HepG2 (cell line): ENCODE results near the gene KDELR3. TPM values are rescaled to one million over a fixed set of nuclear protein-coding genes. Genes with fewer than 3 reads are reported as not detected.

Experiments
- ATAC-seq: fragments of 200-7000 bp; cut with Tn5 transposase; 3 replicates; pipeline ENCODE4 v1.9.1; 2020; ENCODE audit warnings: mild to moderate bottlenecking, moderate library complexity
- BruUV-seq: library from RNA; stranded (reverse); fragments of 400-500 nt; replicated peaks from 2 replicates; lab custom pipeline; 2021; lab: Mats Ljungman, UMichigan
- CTCF ChIA-PET: fragments of 300-600 bp; formaldehyde crosslinking; extraction: SDS; loops from one replicate; lab custom pipeline; 2021; ENCODE audit warnings: low total read pairs, inconsistent platforms, low intra/inter-chr PET ratio; lab: Yijun Ruan, JAX
- POLR2A ChIA-PET: fragments of 350-600 bp; sonication (Branson Sonifier 250); formaldehyde crosslinking; loops from one replicate; lab custom pipeline; 2020; ENCODE audit warnings: antibody characterized with exemption, inconsistent platforms; lab: Yijun Ruan, JAX
- DNase-seq: peaks from one replicate; pipeline ENCODE4 v3.0.0-alpha.2; 2015; ENCODE audit warnings: low spot score
- FAIRE-seq: peaks from 3 replicates; lab custom pipeline; 2011; peaks lifted over from hg19 to GRCh38; lab: Jason Lieb, UNC
- H2AFZ ChIP-seq: one replicate; pipeline ENCODE4 v1.6.1; 2011; ENCODE audit warnings: low read length, inconsistent platforms
- H3K27ac ChIP-seq: fragments of 300-600 bp; 3 replicates; pipeline ENCODE4 v1.8.0; 2011; ENCODE audit warnings: mixed run types, mild to moderate bottlenecking, mixed read lengths, low read length, inconsistent platforms; ENCODE audit not compliant: insufficient read depth; ENCODE audit errors: extremely low read length
- H3K27me3 ChIP-seq, 2 experiments: fragments of 200-600 bp in 1 of 2; 2 replicates in 1 of 2; 3 replicates in 1 of 2; pipeline versions ENCODE4 v1.6.0 to v1.8.0; 2011; ENCODE audit warnings: low read length in 2 of 2, mild to moderate bottlenecking in 2 of 2, moderate library complexity in 2 of 2, inconsistent platforms in 1 of 2; ENCODE audit not compliant: insufficient read depth in 2 of 2, control insufficient read depth in 1 of 2
- H3K36me3 ChIP-seq, 2 experiments: fragments of 200-600 bp in 1 of 2; replicated peaks in 1 of 2; 2 replicates in 1 of 2; 3 replicates in 1 of 2; pipeline versions ENCODE4 v1.5.1 to v1.8.0; 2011; ENCODE audit warnings: low read length in 2 of 2, inconsistent platforms in 1 of 2; ENCODE audit not compliant: insufficient read depth in 2 of 2, control insufficient read depth in 1 of 2
- H3K4me1 ChIP-seq: 2 replicates; pipeline ENCODE4 v1.5.1; 2012; ENCODE audit warnings: low read length, inconsistent platforms; ENCODE audit not compliant: insufficient read depth
- H3K4me2 ChIP-seq: 2 replicates; pipeline ENCODE4 v1.6.0; 2011; ENCODE audit warnings: low read depth, low read length, inconsistent platforms
- H3K4me3 ChIP-seq, 3 experiments: fragments of 200-600 bp in 1 of 3; sonication (generic), shearing (Covaris generic) in 1 of 3; replicated peaks in 1 of 3; 2 replicates each; pipeline ENCODE4 v1.5.1; 2011 to 2016; ENCODE audit warnings: low read length in 3 of 3, inconsistent platforms in 2 of 3, low read depth in 2 of 3, mild to moderate bottlenecking in 2 of 3, control low read depth in 1 of 3, mixed read lengths in 1 of 3; ENCODE audit not compliant: insufficient read depth in 1 of 3
- H3K79me2 ChIP-seq: one replicate; pipeline ENCODE4 v1.6.1; 2011; ENCODE audit warnings: low read length, inconsistent platforms; ENCODE audit not compliant: insufficient read depth
- H3K9ac ChIP-seq: 2 replicates; pipeline ENCODE4 v1.6.0; 2011; ENCODE audit warnings: mild to moderate bottlenecking, low read depth, low read length, inconsistent platforms; ENCODE audit not compliant: insufficient read depth
- H3K9me3 ChIP-seq: 2 replicates; pipeline ENCODE4 v1.5.1; 2012; ENCODE audit warnings: mild to moderate bottlenecking, low read length
- H4K20me1 ChIP-seq: 2 replicates; pipeline ENCODE4 v1.6.0; 2011; ENCODE audit warnings: inconsistent platforms, mild to moderate bottlenecking, low read length, moderate library complexity; ENCODE audit not compliant: insufficient read depth
- CTCF ChIP-seq: sonication (generic); formaldehyde crosslinking; IDR thresholded peaks from 2 replicates; pipeline ENCODE4 v1.5.0; 2020; ENCODE audit warnings: mild to moderate bottlenecking, missing genetic modification reagents, moderate library complexity
- IKZF1 ChIP-seq: fragments of 450-650 bp; IDR thresholded peaks from 2 replicates; pipeline ENCODE4 v1.7.1; 2016
- JUND ChIP-seq: sonication (generic); formaldehyde crosslinking; IDR thresholded peaks from 2 replicates; pipeline ENCODE4 v1.8.0; 2022; ENCODE audit warnings: mild to moderate bottlenecking, missing genetic modification reagents
- ONECUT2 ChIP-seq: sonication (generic); formaldehyde crosslinking; IDR thresholded peaks from 2 replicates; pipeline ENCODE4 v1.4.0; 2020; ENCODE audit warnings: missing genetic modification reagents
- SCMH1 ChIP-seq: sonication (generic); formaldehyde crosslinking; IDR thresholded peaks from 2 replicates; pipeline ENCODE4 v1.9.0; 2021; ENCODE audit warnings: missing genetic modification reagents, mild to moderate bottlenecking, borderline replicate concordance
- USF2 ChIP-seq, 2 experiments: sonication (generic) in 1 of 2; formaldehyde crosslinking in 1 of 2; IDR thresholded peaks; 2 replicates each; pipeline versions ENCODE4 v1.5.1 to v1.6.1; 2011 to 2020; ENCODE audit warnings: borderline replicate concordance in 1 of 2, low read depth in 1 of 2, low read length in 1 of 2, mild to moderate bottlenecking in 1 of 2, missing genetic modification reagents in 1 of 2, moderate library complexity in 1 of 2
- ZNF382 ChIP-seq: sonication (generic); formaldehyde crosslinking; IDR thresholded peaks from 2 replicates; pipeline ENCODE4 v1.5.0; 2020; ENCODE audit warnings: missing genetic modification reagents, mild to moderate bottlenecking, borderline replicate concordance
- ZNF414 ChIP-seq: sonication (generic); formaldehyde crosslinking; IDR thresholded peaks from 2 replicates; pipeline ENCODE4 v1.5.0; 2020; ENCODE audit warnings: missing genetic modification reagents
- WGBS: methylation state at CpG from one replicate; pipeline ENCODE4 v1.1.6; 2017; ENCODE audit warnings: low lambda C conversion rate; 5-methylcytosine and 5-hydroxymethylcytosine counted together
- in situ Hi-C: cut with HindIII; loops from 2 replicates; pipeline ENCODE4 v1.10.0; 2017; ENCODE audit warnings: low pct_unique_long_range_greater_than_20kb; ENCODE audit not compliant: extremely low pct_ligation_motif_present
- intact Hi-C: fragments of 100-400 bp; cut with micrococcal nuclease; formaldehyde crosslinking; loops from one replicate; pipeline ENCODE4 v1.10.0; 2022; ENCODE audit not compliant: unreplicated experiment
- polyA plus RNA-seq, 8 experiments: library from polyadenylated mRNA; depleted of rRNA in 3 of 8; stranded (reverse) in 7 of 8; unstranded in 1 of 8; fragments of >200 nt; fragmentation: Illumina TruSeq in 4 of 8; extraction: Trizol in 4 of 8; gene quantifications; 2 replicates each; pipeline versions ENCODE4 v1.2.1 to v1.2.3, GENCODE V29; 2011 to 2016; ENCODE audit warnings: low read depth in 4 of 8, missing spikeins in 1 of 8, mixed read lengths in 1 of 8; ENCODE audit not compliant: insufficient read depth in 1 of 8
- total RNA-seq, 5 experiments: library from RNA; depleted of rRNA; stranded (reverse); fragments of >200 nt; fragmentation: Illumina TruSeq; extraction: Trizol; gene quantifications; 2 replicates each; pipeline ENCODE4 v1.2.3, GENCODE V29; 2016; ENCODE audit warnings: low read depth in 1 of 5

Gene KDELR3
- total and polyA plus RNA-seq, 2 of the 13 experiments (the other 11 are each of a cell fraction or from before 2014, with no cell fraction given) = 24.2 to 65.7 TPM

- POLR2A ChIA-PET = no interaction called here
- 18% methylated on average over 4 of the region's 4 CpGs for WGBS
Observed at GRCh38 chr22:38435965-38436364, 31.9 kb upstream of the KDELR3 start.

More at GRCh38 chr22:38435965-38436364, 31.9 kb upstream of the KDELR3 start:
- no peak for TF ChIP-seq IKZF1
- peak; percentile 48 for TF ChIP-seq USF2 (IDR thresholded peaks at IDR 0.05; ENCODE audit: low read depth, low read length)
- peak; percentile 44; the same call in 1 of the 2 replicates for TF ChIP-seq USF2 (CRISPR knock-in tag; IDR thresholded peaks at IDR 0.05; ENCODE audit: borderline replicate concordance)
- no peak for TF ChIP-seq CTCF
- TF ChIP-seq SCMH1 (CRISPR knock-in tag) = no peak
- TF ChIP-seq ZNF414 = no peak
- no peak for TF ChIP-seq JUND (CRISPR knock-in tag)
- TF ChIP-seq ONECUT2 = 0 out of 2 replicates have a peak, but pooled peaks have one; percentile 44
- no peak for TF ChIP-seq ZNF382 (CRISPR knock-in tag)
- Histone ChIP-seq H3K27ac (no peak overlapping the region), H3K4me3 (no peak overlapping the region), H4K20me1 (no peaks in the 10 kb centered on the region), H3K27me3 (peaks cover 2 to 25% of the 10 kb centered on the region in 2 experiments; a peak in 3 of 5 replicates), H3K9ac (no peak overlapping the region), H3K4me1 (peaks cover 8% of the 10 kb centered on the region; the same call in 1 of the 2 replicates), H3K9me3 (no peaks in the 10 kb centered on the region), H3K79me2 (no peaks in the 10 kb centered on the region), H3K36me3 (no peaks in the 10 kb centered on the region), H2AFZ (no peak overlapping the region), H3K4me2 (no peak overlapping the region)
- no TSS peak for BruUV-seq
- CTCF ChIA-PET = no interaction called here
- ATAC-seq = peak; percentile 27
- FAIRE-seq = no peak
- DNase-seq = no peak
- intact Hi-C loops = no loop called here
- in situ Hi-C loops = no loop called here
